NCI-H446 treated with DMSO at 0.1 percent for 48 hours (cell line): ENCODE results near the gene DPYD.

ENCODE experiments used
- DNase-seq: peaks from one replicate; lab custom pipeline; 2025; lab: John Stamatoyannopoulos, UW

DPYD gene

GRCh38 chr1:97433094-97433823, 487.6 kb downstream of the DPYD start:
- peak; percentile 72 for DNase-seq

GRCh38 chr1:97427371-97427770, 493.5 kb downstream of the DPYD start:
- DNase-seq = no peak

- no peak for DNase-seq
Measured at GRCh38 chr1:97424209-97424608, 496.6 kb downstream of the DPYD start.

GRCh38 chr1:97423403-97423802, 497.4 kb downstream of the DPYD start:
- no peak for DNase-seq

- DNase-seq = no peak
Measured at GRCh38 chr1:97417661-97418060, 503.2 kb downstream of the DPYD start.

- DNase-seq = no peak
Measured at GRCh38 chr1:97414682-97415312, 506.0 kb downstream of the DPYD start.

- DNase-seq = no peak
Measured at GRCh38 chr1:97412737-97413136, 508.1 kb downstream of the DPYD start.

- DNase-seq = no peak
Measured at GRCh38 chr1:97412166-97412565, 508.7 kb downstream of the DPYD start.

GRCh38 chr1:97396463-97396862, 524.4 kb downstream of the DPYD start:
- no peak for DNase-seq

GRCh38 chr1:97392701-97393100, 528.1 kb downstream of the DPYD start:
- DNase-seq = no peak

- no peak for DNase-seq
Measured at GRCh38 chr1:97385536-97386277, 535.1 kb downstream of the DPYD start.

- peak; percentile 61 for DNase-seq
Measured at GRCh38 chr1:97384294-97384968, 536.4 kb downstream of the DPYD start.

- DNase-seq = no peak
Measured at GRCh38 chr1:97383797-97384196, 537.0 kb downstream of the DPYD start.

GRCh38 chr1:97382206-97382605, 538.6 kb downstream of the DPYD start:
- no peak for DNase-seq

GRCh38 chr1:97379387-97380075, 541.3 kb downstream of the DPYD start:
- peak; percentile 74 for DNase-seq

GRCh38 chr1:97378596-97378995, 542.2 kb downstream of the DPYD start:
- no peak for DNase-seq

GRCh38 chr1:97377432-97378034, 543.3 kb downstream of the DPYD start:
- no peak for DNase-seq

- DNase-seq = no peak
Measured at GRCh38 chr1:97373000-97373399, 547.8 kb downstream of the DPYD start.

GRCh38 chr1:97372531-97372930, 548.3 kb downstream of the DPYD start:
- DNase-seq = no peak

GRCh38 chr1:97368296-97368695, 552.5 kb downstream of the DPYD start:
- DNase-seq = no peak

- no peak for DNase-seq
Measured at GRCh38 chr1:97366984-97367383, 553.9 kb downstream of the DPYD start.
